Hippocampal formation (tissue), 2 donors: ENCODE results near the gene CCDC187.

Experiments
- DNase-seq, 2 donors: peaks; one replicate each; lab custom pipeline; 2025; lab: John Stamatoyannopoulos, UW

The CCDC187 gene

GRCh38 chr9:136252846-136253245 lies 51.0 kb downstream of the CCDC187 start:
- no peak for DNase-seq

- no peak for DNase-seq
These were observed 51.6 kb downstream of the CCDC187 start for GRCh38 chr9:136252281-136252680.

- DNase-seq: no peak
These were observed 52.4 kb downstream of the CCDC187 start for GRCh38 chr9:136251264-136252115.

- DNase-seq: no peak
These were observed 53.2 kb downstream of the CCDC187 start for GRCh38 chr9:136250676-136251075.

- no peak for DNase-seq
These were observed 53.9 kb downstream of the CCDC187 start for GRCh38 chr9:136249877-136250559.

GRCh38 chr9:136248951-136249876 lies 54.7 kb downstream of the CCDC187 start:
- DNase-seq: no peak

GRCh38 chr9:136247947-136248637 lies 55.8 kb downstream of the CCDC187 start:
- no peak for DNase-seq

- no peak for DNase-seq
These were observed 56.4 kb downstream of the CCDC187 start for GRCh38 chr9:136247551-136247916.

- no peak for DNase-seq
These were observed 56.9 kb downstream of the CCDC187 start for GRCh38 chr9:136246849-136247550.

- peak; percentile 67 to 85 for DNase-seq
These were observed 58.4 kb downstream of the CCDC187 start, which contains the start of gene QSOX2 for GRCh38 chr9:136245219-136246150. Gene QSOX2, minus strand, starts transcription at chr9:136245812. Its CDS starts 9 bp downstream, at chr9:136245803.

- no peak for DNase-seq
These were observed 59.0 kb downstream of the CCDC187 start for GRCh38 chr9:136244969-136245218.

- DNase-seq: no peak
These were observed 59.5 kb downstream of the CCDC187 start for GRCh38 chr9:136244122-136244968.

- no peak for DNase-seq
These were observed 60.3 kb downstream of the CCDC187 start for GRCh38 chr9:136243631-136244030.

- DNase-seq: no peak
These were observed 60.9 kb downstream of the CCDC187 start for GRCh38 chr9:136242918-136243525.

GRCh38 chr9:136242248-136242647 lies 61.6 kb downstream of the CCDC187 start:
- DNase-seq: no peak

- DNase-seq: no peak
These were observed 62.4 kb downstream of the CCDC187 start for GRCh38 chr9:136241542-136241941.

GRCh38 chr9:136240941-136241340 lies 63.0 kb downstream of the CCDC187 start:
- DNase-seq: no peak

- DNase-seq: no peak
These were observed 63.9 kb downstream of the CCDC187 start for GRCh38 chr9:136239983-136240330.
